ENCODE results near the gene PAWR.
A peak's percentile ranks its signal among the peaks of the same experiment; 100 is the strongest.

The PAWR gene

GRCh38 chr12:79690638-79691510, at the start of gene PAWR:
TSS of gene PAWR (minus strand) at chr12:79690964. CDS start at chr12:79690244, 720 bp downstream.
- peak; percentile 55 for DNase-seq

GRCh38 chr12:79737875-79738718, 47.3 kb upstream of the PAWR start:
- peak; percentile 84 for DNase-seq

GRCh38 chr12:79732638-79733037, 41.9 kb upstream of the PAWR start:
- no peak for DNase-seq

GRCh38 chr12:79725987-79726386, 35.2 kb upstream of the PAWR start:
- DNase-seq, result no peak

GRCh38 chr12:79717006-79717405, 26.2 kb upstream of the PAWR start:
- no peak for DNase-seq

- DNase-seq, result no peak
Observed at GRCh38 chr12:79715308-79715707, 24.5 kb upstream of the PAWR start.

- no peak for DNase-seq
Observed at GRCh38 chr12:79710707-79711483, 20.1 kb upstream of the PAWR start.

GRCh38 chr12:79707830-79708229, 17.1 kb upstream of the PAWR start:
- DNase-seq, result no peak

GRCh38 chr12:79706676-79707075, 15.9 kb upstream of the PAWR start:
- DNase-seq, result no peak

- DNase-seq, result no peak
Observed at GRCh38 chr12:79706156-79706555, 15.4 kb upstream of the PAWR start.

GRCh38 chr12:79698966-79699365, 8.2 kb upstream of the PAWR start:
- DNase-seq, result no peak

- no peak for DNase-seq
Observed at GRCh38 chr12:79696416-79696815, 5.7 kb upstream of the PAWR start.

GRCh38 chr12:79692860-79693577, 2.3 kb upstream of the PAWR start:
- no peak for DNase-seq

GRCh38 chr12:79691511-79692248, 916 bp upstream of the PAWR start:
- no peak for DNase-seq

GRCh38 chr12:79690142-79690637, 574 bp downstream of the PAWR start:
- no peak for DNase-seq

GRCh38 chr12:79689477-79690141, 1.2 kb downstream of the PAWR start:
- peak; percentile 37 for DNase-seq

GRCh38 chr12:79689061-79689476, 1.7 kb downstream of the PAWR start:
- DNase-seq, result no peak

GRCh38 chr12:79688376-79689060, 2.2 kb downstream of the PAWR start:
- no peak for DNase-seq

- no peak for DNase-seq
Observed at GRCh38 chr12:79687711-79688260, 3.0 kb downstream of the PAWR start.

- no peak for DNase-seq
Observed at GRCh38 chr12:79686171-79686570, 4.6 kb downstream of the PAWR start.
